Common myeloid progenitor, CD34-positive (primary cell): ENCODE data around the gene DAAM2.

Experiments
- CTCF ChIA-PET: fragments of 350-600 bp; sonication (Branson Sonifier 250); formaldehyde crosslinking; loops from one replicate; lab custom pipeline; 2021; ENCODE audit warnings: antibody characterized with exemption; lab: Charles Lee
- POLR2A ChIA-PET: fragments of 350-600 bp; sonication (Branson Sonifier 250); formaldehyde crosslinking; loops from one replicate; lab custom pipeline; 2021; ENCODE audit warnings: antibody characterized with exemption; lab: Charles Lee
- DNase-seq, 3 donors: peaks; one replicate each; pipeline versions ENCODE4 v3.0.0 to v3.0.0-alpha.2; 2013
- H3K27ac ChIP-seq, 2 experiments: 1 replicate in 1 of 2; 2 replicates in 1 of 2; pipeline ENCODE4 v1.7.0; 2013; ENCODE audit warnings: inconsistent platforms in 2 of 2, low read length in 2 of 2, mild to moderate bottlenecking in 2 of 2, low read depth in 1 of 2, moderate library complexity in 1 of 2; ENCODE audit not compliant: severe bottlenecking in 2 of 2, insufficient read depth in 1 of 2, poor library complexity in 1 of 2
- H3K27me3 ChIP-seq, 5 experiments: replicated peaks in 2 of 5; 1 replicate in 3 of 5; 2 replicates in 2 of 5; pipeline versions ENCODE4 v1.6.1 to v1.7.0; 2013; ENCODE audit warnings: low read length in 4 of 5, mild to moderate bottlenecking in 2 of 5, moderate library complexity in 2 of 5, inconsistent platforms in 1 of 5; ENCODE audit not compliant: insufficient read depth in 5 of 5, control insufficient read depth in 4 of 5
- H3K36me3 ChIP-seq, 4 experiments: 1 replicate in 2 of 4; 2 replicates in 2 of 4; pipeline versions ENCODE4 v1.6.1 to v1.7.0; 2013; ENCODE audit warnings: low read length in 3 of 4, control low read depth in 1 of 4, mild to moderate bottlenecking in 1 of 4; ENCODE audit not compliant: control insufficient read depth in 4 of 4, insufficient read depth in 4 of 4
- H3K4me1 ChIP-seq, 4 experiments: 1 replicate in 3 of 4; 2 replicates in 1 of 4; pipeline versions ENCODE4 v1.6.1 to v1.7.1; 2013; ENCODE audit warnings: low read length in 3 of 4, mild to moderate bottlenecking in 3 of 4, control low read depth in 1 of 4, inconsistent platforms in 1 of 4, moderate library complexity in 1 of 4; ENCODE audit not compliant: control insufficient read depth in 4 of 4, insufficient read depth in 4 of 4; ENCODE audit errors: control extremely low read depth in 1 of 4
- H3K4me3 ChIP-seq, 7 experiments: 1 replicate in 4 of 7; 2 replicates in 3 of 7; pipeline versions ENCODE4 v1.5.1 to v1.7.0; 2013; ENCODE audit warnings: mild to moderate bottlenecking in 7 of 7, low read length in 6 of 7, moderate library complexity in 6 of 7, inconsistent platforms in 2 of 7, low read depth in 2 of 7, control low read depth in 1 of 7; ENCODE audit not compliant: insufficient read depth in 4 of 7, control insufficient read depth in 1 of 7; ENCODE audit errors: extremely low read depth in 1 of 7
- H3K9me3 ChIP-seq, 5 experiments: 1 replicate in 4 of 5; 2 replicates in 1 of 5; pipeline versions ENCODE4 v1.6.1 to v1.7.1; 2013; ENCODE audit warnings: low read length in 4 of 5, mild to moderate bottlenecking in 2 of 5, inconsistent platforms in 1 of 5, low read depth in 1 of 5, moderate library complexity in 1 of 5; ENCODE audit not compliant: control insufficient read depth in 4 of 5, insufficient read depth in 2 of 5; ENCODE audit errors: control extremely low read depth in 1 of 5
- WGBS: methylation state at CpG from one replicate; pipeline ENCODE4 v1.1.5; 2013; ENCODE audit not compliant: insufficient coverage; 5-methylcytosine and 5-hydroxymethylcytosine counted together

DAAM2 gene

GRCh38 chr6:39917329-39917728, 125.2 kb downstream of the DAAM2 start:
- ChIA-PET CTCF (no interaction called here), POLR2A (no interaction called here)
- WGBS: no CpG with 5 or more reads among the region's 4 CpGs
- Histone ChIP-seq H3K36me3 (no peaks in the 10 kb centered on the region), H3K4me3 (no peak overlapping the region), H3K27ac (no peak overlapping the region), H3K27me3 (no peaks in the 10 kb centered on the region), H3K4me1 (no peaks in the 10 kb centered on the region), H3K9me3 (peaks cover 0 to 4% (median 0%) of the 10 kb centered on the region in 5 experiments)
- no peak for DNase-seq

GRCh38 chr6:39917981-39918380, 125.8 kb downstream of the DAAM2 start:
- POLR2A ChIA-PET: no interaction called here
- WGBS: 100% methylated on average over 1 of the region's 3 CpGs

GRCh38 chr6:39918831-39919230, 126.7 kb downstream of the DAAM2 start:
- no peak overlapping the region for H3K4me3 ChIP-seq
- no peak overlapping the region for H3K27ac ChIP-seq
- 96% methylated on average over 3 of the region's 5 CpGs for WGBS
- POLR2A ChIA-PET: no interaction called here
- no peaks in the 10 kb centered on the region for H3K9me3 ChIP-seq
- CTCF ChIA-PET: no interaction called here
- DNase-seq: no peak
- H3K4me1 ChIP-seq: peaks cover 0 to 4% (median 0%) of the 10 kb centered on the region in 4 experiments
- no peaks in the 10 kb centered on the region for H3K27me3 ChIP-seq
- no peaks in the 10 kb centered on the region for H3K36me3 ChIP-seq

More at GRCh38 chr6:39917981-39918380, 125.8 kb downstream of the DAAM2 start:
- Histone ChIP-seq H3K4me3 (no peak overlapping the region), H3K9me3 (peaks cover 0 to 4% (median 0%) of the 10 kb centered on the region in 5 experiments), H3K36me3 (no peaks in the 10 kb centered on the region), H3K4me1 (no peaks in the 10 kb centered on the region), H3K27ac (no peak overlapping the region), H3K27me3 (no peaks in the 10 kb centered on the region)
- CTCF ChIA-PET: no interaction called here
- no peak for DNase-seq

DNA sequence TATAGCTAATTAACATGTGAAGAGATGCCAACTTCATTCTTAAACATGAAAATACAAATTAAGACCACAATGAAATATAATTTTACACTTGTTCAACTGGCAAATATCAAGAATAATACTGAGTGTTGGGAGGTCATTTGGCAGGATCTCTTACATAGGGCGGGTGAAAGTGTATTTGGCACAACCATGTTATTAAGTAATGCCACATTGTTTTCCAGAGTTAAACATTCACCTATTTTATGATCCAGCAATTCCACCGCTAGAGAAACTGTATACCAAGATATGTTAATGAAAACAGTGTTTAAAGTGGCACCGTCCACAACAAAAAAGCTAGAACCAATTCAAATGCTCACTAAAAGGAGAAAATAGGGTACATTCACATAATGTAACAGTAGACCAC, 128.0 kb downstream of the DAAM2 start:
- H3K36me3 ChIP-seq: no peaks in the 10 kb centered on the region
- DNase-seq: no peak
- no CpG with 5 or more reads among the region's 3 CpGs for WGBS
- H3K4me3 ChIP-seq: no peak overlapping the region
- no peaks in the 10 kb centered on the region for H3K9me3 ChIP-seq
- no peak overlapping the region for H3K27ac ChIP-seq
- H3K4me1 ChIP-seq: peaks cover 0 to 4% (median 0%) of the 10 kb centered on the region in 4 experiments
- POLR2A ChIA-PET: no interaction called here
- CTCF ChIA-PET: no interaction called here
- no peaks in the 10 kb centered on the region for H3K27me3 ChIP-seq

GRCh38 chr6:39922821-39923220, 130.6 kb downstream of the DAAM2 start:
- Histone ChIP-seq H3K27ac (no peak overlapping the region), H3K27me3 (no peaks in the 10 kb centered on the region), H3K36me3 (no peaks in the 10 kb centered on the region), H3K4me1 (peaks cover 0 to 4% (median 0%) of the 10 kb centered on the region in 4 experiments), H3K4me3 (no peak overlapping the region), H3K9me3 (peaks cover 0 to 3% (median 0%) of the 10 kb centered on the region in 5 experiments)
- CTCF ChIA-PET: no interaction called here
- WGBS: 100% methylated on average over 4 of the region's 5 CpGs
- DNase-seq: no peak
- POLR2A ChIA-PET: no interaction called here

- WGBS: 51% methylated on average over 5 of the region's 5 CpGs
- POLR2A ChIA-PET: no interaction called here
- Histone ChIP-seq H3K27me3 (no peaks in the 10 kb centered on the region), H3K9me3 (peaks cover 0 to 3% (median 0%) of the 10 kb centered on the region in 5 experiments), H3K27ac (no peak overlapping the region), H3K4me1 (peaks cover 0 to 4% (median 0%) of the 10 kb centered on the region in 4 experiments), H3K4me3 (no peak overlapping the region), H3K36me3 (no peaks in the 10 kb centered on the region)
- DNase-seq: peak in 1 of 3 donors; percentile 11
- CTCF ChIA-PET: no interaction called here
Observed at GRCh38 chr6:39923394-39923793, 131.2 kb downstream of the DAAM2 start.

DNA sequence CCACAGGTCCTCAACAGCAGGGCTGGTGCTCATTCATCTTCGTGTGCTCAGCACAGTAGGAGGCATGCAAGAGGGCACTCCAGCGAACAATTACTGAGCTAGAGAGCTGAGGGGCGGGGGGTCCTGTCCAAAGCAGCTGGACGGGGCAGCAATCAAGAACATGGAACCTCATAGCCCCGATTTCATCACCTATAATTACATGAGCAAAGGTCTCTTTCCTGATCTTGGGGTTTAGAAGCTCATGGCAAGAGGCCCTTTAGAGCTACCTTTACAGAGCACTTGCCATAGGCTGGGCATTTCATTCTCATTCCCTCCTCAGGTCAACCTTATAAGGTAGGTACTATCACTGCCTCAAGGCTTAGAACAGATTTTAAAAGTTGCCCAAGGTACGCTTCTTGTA, 131.7 kb downstream of the DAAM2 start:
- Histone ChIP-seq H3K9me3 (peaks cover 0 to 3% (median 0%) of the 10 kb centered on the region in 5 experiments), H3K4me1 (peaks cover 0 to 4% (median 0%) of the 10 kb centered on the region in 4 experiments), H3K27ac (no peak overlapping the region), H3K27me3 (no peaks in the 10 kb centered on the region), H3K36me3 (no peaks in the 10 kb centered on the region), H3K4me3 (no peak overlapping the region)
- 70% methylated on average over 4 of the region's 6 CpGs for WGBS
- ChIA-PET POLR2A (no interaction called here), CTCF (no interaction called here)
- no peak for DNase-seq
